HL-60 (cell line): ENCODE data around the gene GOT1.

Source experiments
- DNase-seq, 2 experiments: peaks; one replicate each; pipeline ENCODE4 v3.0.0-alpha.2; 2010 to 2020; ENCODE audit warnings: low read depth in 1 of 2, low spot score in 1 of 2
- H3K27ac ChIP-seq: fragments of 250-450 bp; sonication (Bioruptor Pico); replicated peaks from 2 replicates; pipeline ENCODE4 v1.5.1; 2020; ENCODE audit warnings: mild to moderate bottlenecking, moderate library complexity
- H3K27me3 ChIP-seq: fragments of 250-450 bp; sonication (Bioruptor Pico); 2 replicates; pipeline ENCODE4 v1.5.1; 2021; ENCODE audit warnings: mild to moderate bottlenecking, moderate library complexity; ENCODE audit not compliant: insufficient read depth, poor library complexity, severe bottlenecking
- H3K4me3 ChIP-seq: replicated peaks from 2 replicates; pipeline ENCODE4 v1.5.1; 2011; ENCODE audit warnings: mild to moderate bottlenecking, control low read depth, low read length; ENCODE audit not compliant: insufficient read depth
- CTCF ChIP-seq: IDR thresholded peaks from one replicate; pipeline ENCODE4 v1.5.1; 2011; ENCODE audit warnings: low read length, control low read depth, inconsistent platforms; ENCODE audit not compliant: insufficient read depth
- GABPA ChIP-seq: IDR thresholded peaks from 2 replicates; pipeline ENCODE4 v1.6.1; 2012; ENCODE audit warnings: low read depth
- POLR2AphosphoS5 ChIP-seq: IDR thresholded peaks from 2 replicates; pipeline ENCODE4 v1.6.1; 2012; ENCODE audit warnings: low read depth
- SPI1 ChIP-seq: IDR thresholded peaks from 2 replicates; pipeline ENCODE4 v1.6.1; 2012; ENCODE audit warnings: low read depth, mild to moderate bottlenecking, borderline replicate concordance
- TF ChIP-seq, protein P1 (sequence below): IDR thresholded peaks from 2 replicates; pipeline ENCODE4 v1.6.1; 2012; ENCODE audit warnings: low read depth; ENCODE audit not compliant: insufficient replicate concordance

The GOT1 gene

GRCh38 chr10:99442394-99442793 is 12.0 kb upstream of the GOT1 start:
- no peak overlapping the region for H3K4me3 ChIP-seq
- no peak for DNase-seq
- no peaks in the 10 kb centered on the region for H3K27me3 ChIP-seq
- no peak for TF ChIP-seq GABPA
- H3K27ac ChIP-seq, result no peak overlapping the region

DNA sequence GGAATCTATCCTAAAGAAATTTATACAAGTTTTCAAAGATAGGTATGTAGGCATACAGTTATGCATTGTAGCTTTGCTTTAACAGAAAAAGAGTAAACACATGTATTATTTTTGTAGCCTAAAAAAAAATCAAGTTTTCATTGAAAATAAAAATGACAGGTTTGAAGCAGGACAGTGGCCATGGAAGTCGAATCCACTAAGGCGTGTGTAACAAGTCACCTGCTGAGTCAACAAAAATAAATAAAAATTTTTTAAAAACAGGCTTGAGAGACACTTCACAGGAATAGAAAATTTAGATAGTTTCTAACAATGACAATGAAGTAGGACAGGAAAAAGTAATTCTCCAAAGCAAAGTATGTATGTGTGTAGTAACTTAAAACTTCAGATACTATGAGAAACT is 8.5 kb upstream of the GOT1 start:
- Histone ChIP-seq H3K4me3 (no peak overlapping the region), H3K27ac (no peak overlapping the region), H3K27me3 (no peaks in the 10 kb centered on the region)
- no peak for TF ChIP-seq GABPA
- TF ChIP-seq, protein P1, sequence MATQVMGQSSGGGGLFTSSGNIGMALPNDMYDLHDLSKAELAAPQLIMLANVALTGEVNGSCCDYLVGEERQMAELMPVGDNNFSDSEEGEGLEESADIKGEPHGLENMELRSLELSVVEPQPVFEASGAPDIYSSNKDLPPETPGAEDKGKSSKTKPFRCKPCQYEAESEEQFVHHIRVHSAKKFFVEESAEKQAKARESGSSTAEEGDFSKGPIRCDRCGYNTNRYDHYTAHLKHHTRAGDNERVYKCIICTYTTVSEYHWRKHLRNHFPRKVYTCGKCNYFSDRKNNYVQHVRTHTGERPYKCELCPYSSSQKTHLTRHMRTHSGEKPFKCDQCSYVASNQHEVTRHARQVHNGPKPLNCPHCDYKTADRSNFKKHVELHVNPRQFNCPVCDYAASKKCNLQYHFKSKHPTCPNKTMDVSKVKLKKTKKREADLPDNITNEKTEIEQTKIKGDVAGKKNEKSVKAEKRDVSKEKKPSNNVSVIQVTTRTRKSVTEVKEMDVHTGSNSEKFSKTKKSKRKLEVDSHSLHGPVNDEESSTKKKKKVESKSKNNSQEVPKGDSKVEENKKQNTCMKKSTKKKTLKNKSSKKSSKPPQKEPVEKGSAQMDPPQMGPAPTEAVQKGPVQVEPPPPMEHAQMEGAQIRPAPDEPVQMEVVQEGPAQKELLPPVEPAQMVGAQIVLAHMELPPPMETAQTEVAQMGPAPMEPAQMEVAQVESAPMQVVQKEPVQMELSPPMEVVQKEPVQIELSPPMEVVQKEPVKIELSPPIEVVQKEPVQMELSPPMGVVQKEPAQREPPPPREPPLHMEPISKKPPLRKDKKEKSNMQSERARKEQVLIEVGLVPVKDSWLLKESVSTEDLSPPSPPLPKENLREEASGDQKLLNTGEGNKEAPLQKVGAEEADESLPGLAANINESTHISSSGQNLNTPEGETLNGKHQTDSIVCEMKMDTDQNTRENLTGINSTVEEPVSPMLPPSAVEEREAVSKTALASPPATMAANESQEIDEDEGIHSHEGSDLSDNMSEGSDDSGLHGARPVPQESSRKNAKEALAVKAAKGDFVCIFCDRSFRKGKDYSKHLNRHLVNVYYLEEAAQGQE, result no peak
- no peak for TF ChIP-seq SPI1
- TF ChIP-seq POLR2AphosphoS5, result no peak
- TF ChIP-seq CTCF, result no peak
- no peak for DNase-seq

GRCh38 chr10:99435986-99436638 is 5.7 kb upstream of the GOT1 start:
- DNase-seq, result no peak
- TF ChIP-seq CTCF, result peak; percentile 5
- TF ChIP-seq, protein P1, result no peak
- H3K4me3 ChIP-seq, result no peak overlapping the region
- no peaks in the 10 kb centered on the region for H3K27me3 ChIP-seq
- no peak overlapping the region for H3K27ac ChIP-seq

- no peaks in the 10 kb centered on the region for H3K27me3 ChIP-seq
- H3K4me3 ChIP-seq, result no peak overlapping the region
- no peak for TF ChIP-seq GABPA
- TF ChIP-seq, protein P1, result no peak
- peak; percentile 56 for TF ChIP-seq SPI1
- H3K27ac ChIP-seq, result no peak overlapping the region
- no peak for DNase-seq
These were observed 3.1 kb upstream of the GOT1 start for GRCh38 chr10:99433378-99434020.
